K562 (cell line): ENCODE measurements around the gene SLC9B2. TPM values are rescaled to one million over a fixed set of nuclear protein-coding genes. Genes with fewer than 3 reads are reported as not detected.
A peak's percentile ranks its signal among the peaks of the same experiment; 100 is the strongest.

ENCODE experiments used
- ATAC-seq: fragments of 200-7000 bp; cut with Tn5 transposase; 3 replicates; pipeline ENCODE4 v1.9.1; 2020; ENCODE audit warnings: moderate library complexity
- BruUV-seq: library from RNA; stranded (reverse); fragments of 400-500 nt; replicated peaks from 2 replicates; lab custom pipeline; 2021; lab: Mats Ljungman, UMichigan
- CTCF ChIA-PET: fragments of 300-600 bp; formaldehyde crosslinking; extraction: SDS; loops from one replicate; lab custom pipeline; 2021; ENCODE audit warnings: low intra/inter-chr PET ratio; lab: Yijun Ruan, JAX
- POLR2A ChIA-PET: fragments of 300-600, 350-650 bp; sonication (Branson Sonifier 250); formaldehyde crosslinking; extraction: SDS; loops from one replicate; lab custom pipeline; 2021; ENCODE audit warnings: antibody characterized with exemption, inconsistent platforms; lab: Yijun Ruan, JAX
- DNase-seq, 4 experiments: peaks; one replicate each; pipeline versions ENCODE4 v3.0.0 to v3.0.0-alpha.2; 2011 to 2018; ENCODE audit warnings: low spot score in 3 of 4, mixed read lengths in 3 of 4; ENCODE audit errors: extremely low read depth in 1 of 4
- FAIRE-seq: peaks from 2 replicates; lab custom pipeline; 2011; peaks lifted over from hg19 to GRCh38; lab: Jason Lieb, UNC
- H2AFZ ChIP-seq: 2 replicates; pipeline ENCODE4 v1.6.0; 2011; ENCODE audit warnings: low read depth, low read length, control low read depth, inconsistent platforms
- H3K27ac ChIP-seq: fragments of 200-600 bp; 3 replicates; pipeline ENCODE4 v1.8.0; 2011; ENCODE audit warnings: low read depth, mild to moderate bottlenecking, control low read depth, inconsistent platforms, low read length, moderate library complexity, mixed read lengths; ENCODE audit errors: extremely low read depth
- H3K27me3 ChIP-seq, 2 experiments: fragments of 300-600 bp in 1 of 2; 2 replicates in 1 of 2; 3 replicates in 1 of 2; pipeline versions ENCODE4 v1.6.0 to v1.8.0; 2011; ENCODE audit warnings: inconsistent platforms in 2 of 2, low read length in 2 of 2, mild to moderate bottlenecking in 1 of 2, mixed read lengths in 1 of 2, moderate library complexity in 1 of 2; ENCODE audit not compliant: control insufficient read depth in 2 of 2, insufficient read depth in 2 of 2
- H3K36me3 ChIP-seq: fragments of 300-600 bp; 3 replicates; pipeline ENCODE4 v1.8.0; 2011; ENCODE audit warnings: mild to moderate bottlenecking, low read length, inconsistent platforms; ENCODE audit not compliant: control insufficient read depth, insufficient read depth
- H3K4me1 ChIP-seq, 2 experiments: fragments of 200-600 bp in 1 of 2; replicated peaks in 1 of 2; 2 replicates in 1 of 2; 3 replicates in 1 of 2; pipeline versions ENCODE4 v1.5.1 to v1.8.0; 2011; ENCODE audit warnings: inconsistent platforms in 2 of 2, low read length in 2 of 2, mild to moderate bottlenecking in 1 of 2, mixed read lengths in 1 of 2, moderate library complexity in 1 of 2; ENCODE audit not compliant: control insufficient read depth in 2 of 2, insufficient read depth in 2 of 2
- H3K4me2 ChIP-seq: 2 replicates; pipeline ENCODE4 v1.6.1; 2011; ENCODE audit warnings: low read length, control low read depth, inconsistent platforms, mixed read lengths; ENCODE audit not compliant: insufficient read depth
- H3K4me3 ChIP-seq: fragments of 200-600 bp; sonication (generic), shearing (Covaris generic); 2 replicates; pipeline ENCODE4 v1.5.1; 2016; ENCODE audit warnings: control low read depth, inconsistent platforms
- H3K79me2 ChIP-seq: fragments of 200-600 bp; 3 replicates; pipeline ENCODE4 v1.8.0; 2011; ENCODE audit warnings: low read length, inconsistent platforms; ENCODE audit not compliant: control insufficient read depth, insufficient read depth
- H3K9ac ChIP-seq, 2 experiments: 2 replicates each; pipeline versions ENCODE4 v1.6.0 to v1.6.1; 2011; ENCODE audit warnings: low read depth in 2 of 2, low read length in 2 of 2, control low read depth in 1 of 2, inconsistent platforms in 1 of 2, mild to moderate bottlenecking in 1 of 2, mixed read lengths in 1 of 2; ENCODE audit not compliant: insufficient read depth in 1 of 2
- H3K9me1 ChIP-seq: one replicate; pipeline ENCODE4 v1.6.0; 2011; ENCODE audit warnings: inconsistent platforms, mild to moderate bottlenecking, low read length, moderate library complexity; ENCODE audit not compliant: control insufficient read depth, insufficient read depth
- H3K9me3 ChIP-seq: replicated peaks from 2 replicates; pipeline ENCODE4 v1.5.1; 2011; ENCODE audit warnings: low read depth, low read length, inconsistent platforms; ENCODE audit not compliant: control insufficient read depth, insufficient read depth
- H4K20me1 ChIP-seq: replicated peaks from 2 replicates; pipeline ENCODE4 v1.6.1; 2011; ENCODE audit warnings: low read length, inconsistent platforms, mixed read lengths; ENCODE audit not compliant: control insufficient read depth, insufficient read depth
- BACH1 ChIP-seq: fragments of 200-800 bp; sonication (Bioruptor generic); IDR thresholded peaks from 2 replicates; pipeline ENCODE4 v1.6.1; 2016; ENCODE audit warnings: missing genetic modification characterization, missing compliant biosample characterization
- CBX1 ChIP-seq: sonication (generic); IDR thresholded peaks from 2 replicates; pipeline ENCODE4 v1.6.1; 2016; ENCODE audit warnings: antibody characterized with exemption, low read depth, mild to moderate bottlenecking
- FOXJ2 ChIP-seq: fragments of 200-800 bp; sonication (Bioruptor generic); IDR thresholded peaks from 2 replicates; pipeline ENCODE4 v1.6.1; 2016; ENCODE audit warnings: missing genetic modification characterization, missing compliant biosample characterization
- HNRNPLL ChIP-seq: fragments of 200-400 bp; formaldehyde crosslinking; IDR thresholded peaks from 2 replicates; pipeline ENCODE4 v1.6.1; 2017; ENCODE audit warnings: low read length, low read depth, mild to moderate bottlenecking; ENCODE audit not compliant: poor library complexity, severe bottlenecking
- ILK ChIP-seq: fragments of 450-650 bp; IDR thresholded peaks from 2 replicates; pipeline ENCODE4 v1.6.1; 2016; ENCODE audit warnings: missing genetic modification characterization, low read depth, mild to moderate bottlenecking, missing compliant biosample characterization, moderate library complexity, borderline replicate concordance
- NR2C1 ChIP-seq, 2 experiments: fragments of 450-650 bp; IDR thresholded peaks; 2 replicates each; pipeline ENCODE4 v1.6.1; 2017; ENCODE audit warnings: mild to moderate bottlenecking in 2 of 2, antibody characterized with exemption in 1 of 2, inconsistent platforms in 1 of 2, missing compliant biosample characterization in 1 of 2, missing genetic modification characterization in 1 of 2
- PCBP1 ChIP-seq: fragments of 200-400 bp; formaldehyde crosslinking; IDR thresholded peaks from 2 replicates; pipeline ENCODE4 v1.6.1; 2018; ENCODE audit warnings: mild to moderate bottlenecking, low read depth, low read length; ENCODE audit not compliant: poor library complexity, severe bottlenecking
- PML ChIP-seq: IDR thresholded peaks from 2 replicates; pipeline ENCODE4 v1.6.1; 2012; ENCODE audit warnings: low read length, inconsistent platforms
- POLR2AphosphoS5 ChIP-seq: IDR thresholded peaks from 2 replicates; pipeline ENCODE4 v1.6.1; 2011; ENCODE audit warnings: mild to moderate bottlenecking, low read depth, low read length, moderate library complexity; ENCODE audit not compliant: control insufficient read depth, insufficient read depth
- RBM14 ChIP-seq: fragments of 200-400 bp; formaldehyde crosslinking; IDR thresholded peaks from 2 replicates; pipeline ENCODE4 v1.6.1; 2018; ENCODE audit warnings: low read depth, mild to moderate bottlenecking, low read length, moderate library complexity, borderline replicate concordance; ENCODE audit not compliant: insufficient read depth
- SLC30A9 ChIP-seq: fragments of 250-450 bp; sonication (Bioruptor Pico); IDR thresholded peaks from 2 replicates; pipeline ENCODE4 v1.8.0; 2022; ENCODE audit warnings: mild to moderate bottlenecking, moderate library complexity
- SREBF1 ChIP-seq: fragments of 150-350 bp; IDR thresholded peaks from 2 replicates; pipeline ENCODE4 v1.6.1; 2014; ENCODE audit warnings: antibody characterized with exemption, low read depth, low read length, borderline replicate concordance
- STAG1 ChIP-seq: sonication (generic); formaldehyde crosslinking; IDR thresholded peaks from 2 replicates; pipeline ENCODE4 v1.5.0; 2020; ENCODE audit warnings: missing genetic modification reagents, borderline replicate concordance
- TAF9B ChIP-seq: fragments of 450-650 bp; IDR thresholded peaks from 2 replicates; pipeline ENCODE4 v1.6.1; 2018; ENCODE audit warnings: mild to moderate bottlenecking; ENCODE audit not compliant: partially characterized antibody
- TCF3 ChIP-seq: sonication (generic); formaldehyde crosslinking; IDR thresholded peaks from 2 replicates; pipeline ENCODE4 v1.4.0; 2020; ENCODE audit warnings: mild to moderate bottlenecking, missing genetic modification reagents
- U2AF1 ChIP-seq: fragments of 200-400 bp; formaldehyde crosslinking; optimal IDR thresholded peaks from 2 replicates; pipeline ENCODE3; 2017; ENCODE audit warnings: mild to moderate bottlenecking, low read depth, low read length, moderate library complexity
- WHSC1 ChIP-seq: IDR thresholded peaks from one replicate; pipeline ENCODE4 v1.6.1; 2012; ENCODE audit warnings: low read length, control low read depth, inconsistent platforms
- XRCC3 ChIP-seq: fragments of 450-650 bp; IDR thresholded peaks from 2 replicates; pipeline ENCODE4 v1.6.1; 2017; ENCODE audit warnings: mild to moderate bottlenecking, moderate library complexity
- ZBTB8A ChIP-seq: fragments of 450-650 bp; IDR thresholded peaks from 2 replicates; pipeline ENCODE4 v1.6.1; 2018; ENCODE audit warnings: mild to moderate bottlenecking, moderate library complexity; ENCODE audit not compliant: partially characterized antibody
- ZFP30 ChIP-seq: fragments of 250-450 bp; sonication (Bioruptor Pico); IDR thresholded peaks from 2 replicates; pipeline ENCODE4 v1.8.0; 2022; ENCODE audit warnings: moderate library complexity, mild to moderate bottlenecking, inconsistent platforms, borderline replicate concordance
- ZNF165 ChIP-seq: fragments of 250-450 bp; sonication (Bioruptor Pico); IDR thresholded peaks from 2 replicates; pipeline ENCODE4 v1.4.0; 2020; ENCODE audit warnings: borderline replicate concordance
- WGBS: fragments of 100-300 bp; shearing (Covaris generic); methylation state at CpG from one replicate; pipeline ENCODE4 v1.1.6; 2016; ENCODE audit warnings: low coverage, mixed read lengths; ENCODE audit not compliant: insufficient coverage; ENCODE audit errors: missing lambda C conversion rate; 5-methylcytosine and 5-hydroxymethylcytosine counted together
- in situ Hi-C: fragments of 300-500 bp; cut with MboI; formaldehyde crosslinking; loops from 4 replicates; pipeline ENCODE4 v1.15.0; 2018; ENCODE audit warnings: inconsistent platforms, mixed read lengths
- intact Hi-C: fragments of 100-400 bp; cut with micrococcal nuclease; formaldehyde crosslinking; loops from 2 replicates; pipeline ENCODE4 v1.14.2; 2022
- polyA plus RNA-seq, 8 experiments: library from polyadenylated mRNA; depleted of rRNA in 4 of 8; stranded (reverse) in 5 of 8; unstranded in 3 of 8; fragments of >200 nt; fragmentation: Nextera tagmentation in 2 of 8; fragmentation: Illumina TruSeq in 1 of 8; extraction: Ambion mirVana in 2 of 8; extraction: Trizol in 1 of 8; gene quantifications; 2 replicates each; pipeline versions ENCODE4 v1.2.1 to v1.2.3, GENCODE V29; 2011 to 2014; ENCODE audit warnings: inconsistent platforms in 1 of 8, missing spikeins in 1 of 8
- total RNA-seq, 7 experiments: library from RNA; depleted of rRNA in 6 of 7; stranded (reverse); fragments of >200 nt in 6 of 7; fragmentation: Illumina TruSeq in 2 of 7; extraction: Trizol in 2 of 7; gene quantifications; 2 replicates each; pipeline versions ENCODE4 v1.2.1 to v1.2.3, GENCODE V29; 2011 to 2021; ENCODE audit warnings: low replicate concordance in 1 of 7
- TF ChIP-seq, protein P1 (sequence below): sonication (generic); formaldehyde crosslinking; IDR thresholded peaks from 2 replicates; pipeline ENCODE4 v1.8.0; 2022; ENCODE audit warnings: missing genetic modification reagents, mild to moderate bottlenecking, borderline replicate concordance

The SLC9B2 gene
- total and polyA plus RNA-seq, 9 of the 15 experiments (the other 6 are each of a cell fraction or from before 2014, with no cell fraction given), result 6.6 to 14.6 (median 11.4) TPM

DNA sequence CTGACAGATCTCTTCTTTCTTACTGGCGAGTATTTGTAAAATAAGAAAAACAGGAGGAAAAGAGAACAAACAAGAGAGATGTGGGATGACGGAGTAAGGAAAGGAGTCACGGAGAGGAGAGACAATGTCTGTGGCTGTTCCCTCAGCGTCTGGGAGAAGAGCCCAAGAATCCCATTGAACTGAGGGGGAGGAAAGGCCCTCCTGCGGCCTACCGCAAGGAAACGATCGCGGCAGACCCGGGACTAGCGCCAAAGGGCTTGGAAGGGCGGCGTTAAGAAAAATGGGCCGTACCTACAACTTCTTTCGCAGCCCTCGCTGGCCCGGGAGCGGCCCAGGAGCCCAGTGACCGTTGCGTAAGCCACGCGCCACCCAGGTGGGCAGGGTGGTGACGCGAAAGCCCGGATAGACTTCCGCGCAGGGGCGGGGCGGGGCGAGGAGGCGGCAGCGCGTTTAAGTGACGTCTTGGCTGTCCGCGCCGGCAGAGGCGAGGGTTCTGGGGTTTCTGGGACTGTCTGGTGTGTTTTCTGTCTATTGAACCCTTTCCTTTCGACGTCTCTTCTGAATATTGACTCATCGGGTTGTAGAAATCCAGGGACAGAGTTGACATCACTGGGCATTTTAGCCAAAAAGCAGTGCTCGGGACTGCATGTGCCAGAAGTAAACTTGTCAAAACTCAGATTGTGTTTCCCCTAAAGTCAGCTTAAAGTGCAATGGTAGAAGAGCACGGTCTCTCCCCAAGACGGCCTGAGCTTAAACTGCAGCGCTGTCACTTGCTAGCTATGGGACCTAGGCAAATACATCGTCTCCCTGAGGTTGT is 57.0 kb downstream of the SLC9B2 start, which contains the start of gene SLC9B1:
TSS of gene SLC9B1 (minus strand) at position 398 of the 817 bp plus-strand sequence. CDS start 27,994 bp downstream, outside the sequence.
- H3K27me3 ChIP-seq, result no peaks in the 10 kb centered on the region
- under 1% methylated on average over 44 of the region's 46 CpGs for WGBS
- H3K9me3 ChIP-seq, result no peaks in the 10 kb centered on the region
- H3K4me3 ChIP-seq, result peak within 1 kb of the TSS; percentile 44
- ChIA-PET POLR2A (interaction anchor here (2.1 kb wide), 1 partner anchor 24 kb away, joined by 6 read pairs; no protein-coding TSS in a partner anchor), CTCF (interaction anchor here (0.5 kb wide), 1 partner anchor 12 kb away, joined by 3 read pairs; no protein-coding TSS in a partner anchor)
- peak; percentile 89 to 97 (median 91) for DNase-seq
- no peaks in the 10 kb centered on the region for H3K36me3 ChIP-seq
- H3K4me2 ChIP-seq, result peak within 1 kb of the TSS; percentile 98
- intact Hi-C loops, result loop anchor here (10.0 kb wide), 1 partner anchor 675 kb away; the partner anchor contains the start of gene SLC39A8
- BruUV-seq, result TSS peak; percentile 98
- H2AFZ ChIP-seq, result peak within 1 kb of the TSS; percentile 99
- H3K9me1 ChIP-seq, result no peaks in the 10 kb centered on the region
- peak within 1 kb of the TSS; percentile 92 for H3K27ac ChIP-seq
- peaks cover 7 to 9% of the 10 kb centered on the region in 2 experiments; a peak in 4 of 5 replicates for H3K4me1 ChIP-seq
- FAIRE-seq, result peak; percentile 87
- peak within 1 kb of the TSS; percentile 89 to 90 for H3K9ac ChIP-seq
- peak; percentile 99 for ATAC-seq
- H4K20me1 ChIP-seq, result no peaks in the 10 kb centered on the region
- in situ Hi-C loops, result no loop called here
- H3K79me2 ChIP-seq, result no peaks in the 10 kb centered on the region; the same call in 2 of the 3 replicates
- TF ChIP-seq XRCC3, result no peak
- TF ChIP-seq TCF3 (CRISPR knock-in tag), result peak; percentile 13; the same call in 1 of the 2 replicates
- TF ChIP-seq WHSC1, result no peak
- TF ChIP-seq ZFP30 (CRISPR knock-in tag), result no peak
- peak; percentile 82 for TF ChIP-seq POLR2AphosphoS5
- no peak for TF ChIP-seq ZBTB8A
- TF ChIP-seq HNRNPLL, result peak; percentile 78
- no peak for TF ChIP-seq ILK
- no peak for TF ChIP-seq U2AF1
- TF ChIP-seq BACH1 (tag), result no peak
- TF ChIP-seq SREBF1, result peak; percentile 71; the same call in 1 of the 2 replicates
- no peak for TF ChIP-seq NR2C1 (IDR thresholded peaks at IDR 0.05)
- no peak for TF ChIP-seq NR2C1 (tag; IDR thresholded peaks at IDR 0.05)
- TF ChIP-seq RBM14, result no peak
- TF ChIP-seq SLC30A9 (CRISPR knock-in tag), result no peak
- no peak for TF ChIP-seq STAG1 (CRISPR knock-in tag)
- TF ChIP-seq ZNF165 (CRISPR knock-in tag), result no peak
- TF ChIP-seq FOXJ2, result no peak
- TF ChIP-seq PML, result peak; percentile 86
- TF ChIP-seq, protein P1, sequence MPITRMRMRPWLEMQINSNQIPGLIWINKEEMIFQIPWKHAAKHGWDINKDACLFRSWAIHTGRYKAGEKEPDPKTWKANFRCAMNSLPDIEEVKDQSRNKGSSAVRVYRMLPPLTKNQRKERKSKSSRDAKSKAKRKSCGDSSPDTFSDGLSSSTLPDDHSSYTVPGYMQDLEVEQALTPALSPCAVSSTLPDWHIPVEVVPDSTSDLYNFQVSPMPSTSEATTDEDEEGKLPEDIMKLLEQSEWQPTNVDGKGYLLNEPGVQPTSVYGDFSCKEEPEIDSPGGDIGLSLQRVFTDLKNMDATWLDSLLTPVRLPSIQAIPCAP, result no peak
- peak; percentile 71 for TF ChIP-seq PCBP1
- TF ChIP-seq TAF9B, result peak; percentile 70
- TF ChIP-seq CBX1, result peak; percentile 85
